Panc1 (cell line): Measurements from ENCODE around the gene CCR5AS.

Experiments
- CTCF ChIP-seq: fragments of 450-650 bp; IDR thresholded peaks from 2 replicates; pipeline ENCODE4 v1.5.1; 2017; ENCODE audit warnings: mild to moderate bottlenecking
- POLR2AphosphoS5 ChIP-seq: IDR thresholded peaks from 2 replicates; pipeline ENCODE4 v1.6.1; 2012; ENCODE audit warnings: mild to moderate bottlenecking, low read depth, low read length, moderate library complexity
- REST ChIP-seq, 2 experiments: IDR thresholded peaks; 2 replicates each; pipeline ENCODE4 v1.6.1; 2011 to 2012; ENCODE audit warnings: low read depth in 2 of 2, control low read depth in 1 of 2, low read length in 1 of 2, mild to moderate bottlenecking in 1 of 2, moderate library complexity in 1 of 2; ENCODE audit not compliant: insufficient read depth in 1 of 2
- SIN3A ChIP-seq: IDR thresholded peaks from 2 replicates; pipeline ENCODE4 v1.6.1; 2012; ENCODE audit warnings: low read depth, mild to moderate bottlenecking, low read length, moderate library complexity, borderline replicate concordance; ENCODE audit not compliant: insufficient read depth
- TCF7L2 ChIP-seq: IDR thresholded peaks from 2 replicates; pipeline ENCODE4 v1.6.1; 2011; ENCODE audit warnings: mild to moderate bottlenecking, low read depth, low read length, inconsistent platforms

GRCh38 chr3:46419816-46420215 lies 12.9 kb upstream of the CCR5AS start:
- TF ChIP-seq POLR2AphosphoS5 (no peak), CTCF (no peak), TCF7L2 (no peak), REST (IDR thresholded peaks at IDR 0.05; ENCODE audit: insufficient read depth in 1 of 2, low read depth in 2 of 2, low read length in 1 of 2) (no peak), SIN3A (no peak)
